TTC549 (cell line): ENCODE results near the gene ZBTB17.

ENCODE experiments used
- FAIRE-seq: peaks from 2 replicates; lab custom pipeline; 2012; peaks lifted over from hg19 to GRCh38; lab: Jason Lieb, UNC

ZBTB17 gene

GRCh38 chr1:15960808-15961207, 15.1 kb downstream of the ZBTB17 start:
- no peak for FAIRE-seq

DNA sequence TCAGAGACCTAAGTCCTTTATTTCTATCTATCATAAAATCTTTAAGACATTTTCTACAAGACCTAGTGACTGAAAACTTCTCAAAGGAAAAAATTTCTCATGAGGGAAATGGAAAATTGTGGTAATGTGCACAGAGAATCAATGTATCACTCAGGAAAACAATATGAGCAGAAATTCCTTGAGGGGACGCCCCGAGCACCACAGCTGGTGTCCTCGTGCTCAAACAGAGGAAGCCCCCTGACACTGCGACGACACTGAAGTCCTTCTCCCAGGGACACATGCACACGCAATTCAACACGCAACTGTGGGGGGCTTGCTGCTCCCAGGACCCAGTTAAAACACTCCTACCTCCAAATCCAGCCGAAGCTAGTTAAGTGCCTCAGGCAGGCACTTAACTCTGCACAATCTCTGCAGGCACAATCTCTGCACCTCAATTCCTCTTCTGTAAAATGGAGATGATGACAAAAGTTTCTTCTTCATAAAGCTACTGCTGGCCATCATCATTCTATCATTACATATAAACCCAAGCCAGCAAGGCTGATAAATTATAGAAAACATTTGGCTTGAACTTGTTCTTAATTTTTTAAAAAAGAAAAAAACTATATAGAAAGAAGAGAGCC, 16.0 kb downstream of the ZBTB17 start:
- FAIRE-seq: no peak

DNA sequence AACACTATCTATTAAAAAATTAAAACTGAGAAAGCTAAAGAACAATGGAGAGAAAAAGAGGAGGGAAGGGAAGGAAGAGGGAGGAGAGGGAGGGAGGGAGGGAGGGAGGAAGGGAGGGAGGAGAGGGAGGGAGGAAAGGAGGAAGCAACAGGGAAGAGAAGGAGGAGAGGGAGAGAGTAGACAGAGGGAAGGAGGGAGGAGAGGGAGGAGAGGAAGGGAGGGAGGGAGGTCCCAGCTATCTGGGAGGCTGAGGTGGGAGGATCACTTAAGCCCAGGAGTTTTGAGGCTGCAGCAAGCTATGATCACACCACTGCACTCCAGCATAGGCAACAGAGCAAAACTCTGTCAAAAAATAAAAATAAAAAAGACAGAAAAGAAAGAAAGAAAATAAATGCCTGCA, 16.5 kb downstream of the ZBTB17 start:
- no peak for FAIRE-seq

GRCh38 chr1:15958793-15959192, 17.1 kb downstream of the ZBTB17 start:
- FAIRE-seq: no peak

- no peak for FAIRE-seq
Measured at GRCh38 chr1:15958111-15958510, 17.8 kb downstream of the ZBTB17 start.

DNA sequence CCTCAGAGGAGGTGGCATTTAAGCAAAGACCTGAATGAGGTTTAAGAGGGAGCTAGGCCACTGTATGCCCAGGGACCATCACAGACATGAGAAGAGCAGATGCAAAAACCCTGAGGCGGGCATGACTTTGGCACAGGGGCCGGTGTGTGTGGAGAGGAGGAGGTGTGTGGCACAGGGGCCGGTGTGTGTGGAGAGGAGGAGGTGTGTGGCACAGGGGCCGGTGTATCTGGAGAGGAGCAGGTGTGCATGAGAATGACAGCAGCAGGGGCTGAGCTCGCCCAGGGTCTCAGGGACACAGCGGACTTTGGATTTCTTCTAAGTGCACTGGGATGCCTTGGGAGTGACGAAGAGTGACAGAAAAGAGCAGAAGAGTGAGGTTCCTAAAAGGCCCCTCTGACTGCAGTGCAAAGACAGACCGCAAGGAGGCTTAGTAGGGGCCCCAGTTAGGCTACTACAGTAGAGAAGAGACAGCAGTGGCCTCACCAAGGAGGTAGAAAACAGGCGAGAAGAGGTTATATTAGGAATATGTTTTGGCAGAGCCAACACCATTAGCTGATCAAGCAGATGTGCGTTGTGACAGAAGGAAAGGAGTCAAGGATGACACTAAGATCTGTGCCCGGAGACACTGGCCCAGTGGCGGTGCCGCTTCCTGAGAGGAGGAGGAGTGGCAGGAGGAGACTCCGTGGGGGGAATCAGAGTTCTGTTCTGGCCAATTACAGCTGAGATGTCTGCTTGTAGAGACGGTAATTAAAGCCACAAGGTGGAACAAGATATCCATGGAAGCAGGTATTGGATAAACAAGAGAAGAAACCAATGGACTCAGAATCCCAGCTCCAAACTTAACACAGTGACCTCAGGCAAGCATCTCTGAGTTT, 18.4 kb downstream of the ZBTB17 start:
- FAIRE-seq: no peak

DNA sequence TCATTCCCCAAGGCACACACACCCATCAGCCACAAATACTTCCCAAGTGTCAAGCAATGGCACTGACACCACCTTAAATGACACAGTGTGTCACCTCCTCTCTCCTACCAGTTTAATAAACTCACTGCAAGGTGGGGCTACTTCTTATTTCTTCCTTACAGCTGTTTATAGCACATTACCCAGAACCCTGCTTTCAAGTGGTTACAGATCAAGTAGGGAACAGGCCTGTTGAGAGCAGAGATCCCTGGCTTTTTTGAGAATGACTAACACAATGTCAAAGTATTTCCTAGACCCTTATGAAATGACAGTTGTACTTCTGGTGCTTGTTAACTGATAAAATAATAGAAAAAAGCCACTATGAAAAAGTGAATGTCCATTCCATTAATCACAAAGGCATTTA, 19.8 kb downstream of the ZBTB17 start:
- no peak for FAIRE-seq

- FAIRE-seq: no peak
Measured at GRCh38 chr1:15955552-15955951, 20.3 kb downstream of the ZBTB17 start.

DNA sequence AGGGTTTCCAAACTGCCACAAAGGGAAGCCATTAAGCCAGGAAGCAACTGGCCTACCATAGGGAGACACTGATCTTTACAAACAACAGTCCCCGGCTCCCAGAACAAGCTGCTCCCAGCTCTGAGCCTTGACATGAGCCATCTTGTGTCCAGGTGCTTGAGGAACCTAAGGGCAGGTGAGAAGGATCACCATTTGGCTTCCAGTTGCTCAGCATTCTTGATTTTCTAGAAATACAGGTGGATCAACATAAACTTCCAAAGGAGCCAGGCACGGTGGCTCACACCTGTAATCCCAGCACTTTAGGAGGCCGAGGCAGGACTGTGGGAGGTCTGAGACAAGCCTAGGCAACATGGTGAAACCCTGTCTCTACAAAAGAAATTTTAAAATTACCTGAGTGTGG, 21.6 kb downstream of the ZBTB17 start:
- no peak for FAIRE-seq

- no peak for FAIRE-seq
Measured at GRCh38 chr1:15953791-15954241, 22.1 kb downstream of the ZBTB17 start.

- FAIRE-seq: no peak
Measured at GRCh38 chr1:15953294-15953771, 22.6 kb downstream of the ZBTB17 start.

GRCh38 chr1:15952317-15953258, 23.3 kb downstream of the ZBTB17 start:
- no peak for FAIRE-seq

GRCh38 chr1:15951341-15952153, 24.4 kb downstream of the ZBTB17 start:
- FAIRE-seq: no peak

GRCh38 chr1:15950763-15951295, 25.1 kb downstream of the ZBTB17 start:
- no peak for FAIRE-seq

DNA sequence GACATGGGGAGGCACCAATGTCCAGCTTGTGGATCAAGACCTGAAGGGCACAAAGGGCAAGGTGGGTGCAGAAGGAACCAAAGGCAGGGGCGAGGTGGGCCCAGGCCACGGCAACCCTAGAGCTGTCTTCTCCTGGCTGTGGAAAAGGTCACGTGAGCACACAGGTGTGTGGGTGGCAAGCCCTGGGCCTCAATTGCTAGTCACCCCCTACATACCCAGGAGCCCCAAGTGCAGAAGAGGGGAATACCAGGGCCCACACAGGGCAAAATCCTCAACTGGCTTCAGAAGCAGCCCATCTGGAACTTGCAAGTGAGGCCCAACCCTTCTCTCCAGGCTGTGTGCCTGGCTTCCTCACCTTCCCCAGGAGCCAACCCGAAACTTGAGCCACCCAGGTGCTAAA, 25.6 kb downstream of the ZBTB17 start:
- no peak for FAIRE-seq

DNA sequence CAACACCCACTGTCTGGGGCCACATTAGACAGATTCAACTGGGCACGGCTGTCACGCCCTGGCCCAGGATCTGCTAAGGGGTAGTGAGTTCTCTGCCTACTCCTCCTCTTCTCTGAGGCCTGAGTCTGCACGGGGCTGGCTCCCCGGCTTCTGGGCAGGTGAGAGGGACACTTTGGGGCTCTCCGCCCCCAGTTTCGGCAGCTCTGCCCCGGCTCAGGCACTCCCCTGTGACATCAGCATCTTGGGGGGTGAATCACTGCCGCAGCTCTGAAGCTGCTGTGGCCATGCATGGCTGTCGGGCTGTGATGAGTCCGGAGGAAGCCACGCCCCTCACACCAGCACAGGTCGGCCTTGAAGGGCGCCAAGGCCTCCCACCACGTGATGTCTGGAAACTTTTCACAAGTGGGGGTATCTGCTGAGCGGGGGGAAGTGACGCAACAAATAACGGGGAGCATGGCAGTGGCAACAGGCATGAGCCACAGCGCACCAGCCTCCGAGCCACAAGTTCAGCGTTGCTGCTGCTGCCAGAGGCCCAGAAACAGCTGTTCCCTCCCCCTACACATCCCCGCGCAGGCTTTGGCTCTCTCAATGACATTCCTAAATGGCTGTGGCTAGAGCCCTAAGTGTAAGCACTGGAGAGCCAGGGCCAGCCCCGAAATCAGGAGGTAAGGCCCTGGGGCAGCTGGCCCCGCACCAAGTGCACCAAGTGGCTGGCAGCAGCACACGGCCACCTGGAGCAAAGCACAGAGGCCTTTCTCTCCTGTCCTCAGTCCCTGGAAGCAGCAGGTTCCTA, 26.3 kb downstream of the ZBTB17 start:
- FAIRE-seq: no peak

DNA sequence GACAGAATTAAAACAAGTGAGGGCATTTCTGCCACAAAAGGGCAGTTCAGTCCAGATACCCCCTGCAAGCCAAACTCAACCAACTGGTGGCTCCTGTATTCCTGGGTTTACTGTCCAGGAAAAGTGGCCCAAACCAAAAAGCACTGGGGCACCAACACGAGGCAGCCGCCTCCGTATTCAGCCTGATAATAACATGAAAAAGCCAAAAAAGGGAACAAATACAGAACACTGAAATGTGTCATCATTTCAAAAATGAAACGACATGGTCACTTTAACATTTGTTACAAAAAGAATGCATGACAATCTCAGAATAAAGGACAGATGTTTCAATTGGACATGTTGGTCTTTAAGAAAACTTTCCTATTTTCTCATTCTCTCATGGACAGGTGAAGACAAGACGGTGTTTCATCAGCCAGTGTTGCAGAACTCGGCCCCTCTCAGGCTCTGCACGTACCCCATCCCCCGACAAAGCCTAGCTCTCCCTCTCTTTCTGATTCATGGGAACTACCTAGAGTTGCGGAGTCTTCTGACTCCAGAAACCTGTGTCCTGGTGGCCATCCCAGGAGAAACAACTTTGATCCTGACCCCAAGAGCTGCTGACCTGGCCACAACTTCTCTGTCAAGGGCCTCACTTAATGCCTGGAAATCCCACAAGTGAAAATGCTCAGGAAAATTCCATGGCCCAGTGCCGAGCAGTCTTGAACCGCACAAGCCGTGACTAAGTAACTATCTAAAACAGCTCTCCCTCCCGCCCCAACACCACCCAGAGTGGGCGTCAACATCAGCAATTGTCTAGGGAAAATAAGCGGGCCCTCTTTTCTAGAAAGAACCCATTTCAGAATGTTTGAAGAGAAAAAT, 27.1 kb downstream of the ZBTB17 start:
- FAIRE-seq: no peak

DNA sequence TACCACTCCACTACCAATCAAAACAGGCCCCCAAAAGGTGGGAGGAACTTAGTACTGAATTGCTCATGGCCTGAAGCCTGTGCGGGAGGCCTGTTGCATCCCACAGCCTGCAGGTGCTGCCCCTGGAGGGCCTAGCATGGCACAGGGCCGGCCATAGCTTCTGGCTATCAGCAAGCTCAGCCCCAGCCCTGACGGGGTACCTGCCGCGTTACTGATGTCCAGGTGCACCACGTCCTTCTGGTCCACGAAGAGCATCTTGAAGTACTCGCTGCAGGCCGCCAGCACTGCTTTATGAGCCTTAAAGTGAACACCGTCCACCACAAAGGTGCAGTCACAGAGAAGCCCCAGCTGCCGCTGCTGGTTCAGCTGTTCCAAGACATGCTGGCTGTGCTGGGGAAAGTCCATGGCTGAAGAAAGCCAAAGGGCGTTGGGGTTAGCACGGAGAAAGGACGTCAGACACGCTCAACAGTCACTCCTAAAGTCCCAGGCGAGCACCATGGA, 27.8 kb downstream of the ZBTB17 start:
- FAIRE-seq: no peak

- no peak for FAIRE-seq
Measured at GRCh38 chr1:15947382-15948090, 28.4 kb downstream of the ZBTB17 start.
